IMR-90 (cell line): ENCODE data around the gene SLPI. TPM values are rescaled to one million over a fixed set of nuclear protein-coding genes. Genes with fewer than 3 reads are reported as not detected.

Source experiments
- ATAC-seq: fragments of 200-7000 bp; cut with Tn5 transposase; 2 replicates; pipeline ENCODE4 v1.9.1; 2020; ENCODE audit warnings: low read depth, mild to moderate bottlenecking, moderate library complexity
- BruUV-seq: library from RNA; stranded (reverse); fragments of 400-500 nt; replicated peaks from 2 replicates; lab custom pipeline; 2021; lab: Mats Ljungman, UMichigan
- CTCF ChIA-PET: fragments of 300-600 bp; formaldehyde crosslinking; extraction: SDS; loops from one replicate; lab custom pipeline; 2021; ENCODE audit warnings: antibody characterized with exemption; lab: Yijun Ruan, JAX
- POLR2A ChIA-PET: fragments of 300-600 bp; sonication (Branson Sonifier 250); formaldehyde crosslinking; loops from one replicate; lab custom pipeline; 2022; ENCODE audit warnings: antibody characterized with exemption; ENCODE audit not compliant: unreplicated experiment; lab: Charles Lee
- DNase-seq: peaks from one replicate; pipeline ENCODE4 v3.0.0; 2013
- H2AFZ ChIP-seq: replicated peaks from 2 replicates; pipeline ENCODE3; 2013; ENCODE audit warnings: low read length, mild to moderate bottlenecking; ENCODE audit not compliant: poor library complexity
- H2AK5ac ChIP-seq: 2 replicates; pipeline ENCODE4 v1.6.1; 2013; ENCODE audit warnings: low read depth, low read length, inconsistent platforms
- H2AK9ac ChIP-seq: replicated peaks from 2 replicates; pipeline ENCODE3; 2013; ENCODE audit warnings: mild to moderate bottlenecking, low read depth, low read length, moderate library complexity; ENCODE audit not compliant: poor library complexity
- H2BK120ac ChIP-seq: 2 replicates; pipeline ENCODE4 v1.6.1; 2013; ENCODE audit warnings: low read depth, low read length, inconsistent platforms
- H2BK15ac ChIP-seq: 3 replicates; pipeline ENCODE4 v1.6.1; 2013; ENCODE audit warnings: low read depth, low read length, inconsistent platforms
- H2BK20ac ChIP-seq: 2 replicates; pipeline ENCODE4 v1.6.1; 2013; ENCODE audit warnings: low read depth, mild to moderate bottlenecking, inconsistent platforms, low read length, moderate library complexity
- H2BK5ac ChIP-seq: 2 replicates; pipeline ENCODE4 v1.6.1; 2013; ENCODE audit warnings: mild to moderate bottlenecking, low read depth, low read length, inconsistent platforms; ENCODE audit not compliant: poor library complexity, severe bottlenecking
- H3K14ac ChIP-seq: replicated peaks from 2 replicates; pipeline ENCODE4 v1.6.1; 2013; ENCODE audit warnings: low read depth, low read length, inconsistent platforms
- H3K18ac ChIP-seq: 2 replicates; pipeline ENCODE4 v1.6.1; 2013; ENCODE audit warnings: low read depth, low read length, control low read depth
- H3K23ac ChIP-seq: 2 replicates; pipeline ENCODE4 v1.6.1; 2013; ENCODE audit warnings: low read depth, low read length, inconsistent platforms
- H3K27ac ChIP-seq: 2 replicates; pipeline ENCODE4 v1.5.1; 2013; ENCODE audit warnings: mild to moderate bottlenecking, control low read depth, low read length; ENCODE audit not compliant: insufficient read depth
- H3K27me3 ChIP-seq: 2 replicates; pipeline ENCODE4 v1.6.1; 2013; ENCODE audit warnings: low read length; ENCODE audit not compliant: control insufficient read depth, insufficient read depth
- H3K36me3 ChIP-seq: 2 replicates; pipeline ENCODE4 v1.6.1; 2013; ENCODE audit warnings: low read length, mixed read lengths; ENCODE audit not compliant: control insufficient read depth, insufficient read depth
- H3K4ac ChIP-seq: 2 replicates; pipeline ENCODE4 v1.6.1; 2013; ENCODE audit warnings: low read depth, low read length, inconsistent platforms
- H3K4me1 ChIP-seq: 2 replicates; pipeline ENCODE4 v1.6.1; 2013; ENCODE audit warnings: low read length, mixed read lengths; ENCODE audit not compliant: control insufficient read depth, insufficient read depth
- H3K4me2 ChIP-seq: 2 replicates; pipeline ENCODE4 v1.6.1; 2013; ENCODE audit warnings: low read depth, mild to moderate bottlenecking, control low read depth, low read length, moderate library complexity
- H3K4me3 ChIP-seq: 2 replicates; pipeline ENCODE4 v1.5.1; 2013; ENCODE audit warnings: low read depth, mild to moderate bottlenecking, control low read depth, low read length, moderate library complexity; ENCODE audit not compliant: insufficient read depth
- H3K56ac ChIP-seq: 2 replicates; pipeline ENCODE4 v1.6.1; 2013; ENCODE audit warnings: low read length, inconsistent platforms; ENCODE audit not compliant: insufficient read depth; ENCODE audit errors: extremely low read depth
- H3K79me1 ChIP-seq, 2 experiments: 2 replicates each; pipeline ENCODE4 v1.6.1; 2013; ENCODE audit warnings: low read length in 2 of 2, inconsistent platforms in 1 of 2, low read depth in 1 of 2
- H3K9ac ChIP-seq: 2 replicates; pipeline ENCODE4 v1.6.1; 2013; ENCODE audit warnings: low read depth, low read length, control low read depth
- H3K9me1 ChIP-seq: 2 replicates; pipeline ENCODE4 v1.6.1; 2013; ENCODE audit warnings: low read length, inconsistent platforms; ENCODE audit not compliant: insufficient read depth
- H3K9me3 ChIP-seq: 2 replicates; pipeline ENCODE4 v1.6.1; 2013; ENCODE audit warnings: low read length; ENCODE audit not compliant: control insufficient read depth, insufficient read depth
- H4K20me1 ChIP-seq: 2 replicates; pipeline ENCODE4 v1.6.1; 2013; ENCODE audit warnings: low read length, inconsistent platforms; ENCODE audit not compliant: insufficient read depth
- H4K5ac ChIP-seq: 2 replicates; pipeline ENCODE4 v1.6.1; 2013; ENCODE audit warnings: mild to moderate bottlenecking, low read depth, low read length, control low read depth
- H4K8ac ChIP-seq, 2 experiments: 2 replicates each; pipeline ENCODE4 v1.6.1; 2013; ENCODE audit warnings: low read depth in 2 of 2, low read length in 2 of 2, control low read depth in 1 of 2, inconsistent platforms in 1 of 2
- H4K91ac ChIP-seq: 2 replicates; pipeline ENCODE4 v1.6.1; 2013; ENCODE audit warnings: low read depth, low read length, inconsistent platforms; ENCODE audit not compliant: insufficient read depth
- BHLHE40 ChIP-seq: fragments of 150-350 bp; IDR thresholded peaks from 2 replicates; pipeline ENCODE4 v1.6.1; 2016; ENCODE audit warnings: mild to moderate bottlenecking, low read depth, low read length
- CEBPB ChIP-seq: IDR thresholded peaks from 2 replicates; pipeline ENCODE4 v1.6.1; 2012; ENCODE audit warnings: low read depth, low read length, improper control_type of control experiment
- CHD1 ChIP-seq: IDR thresholded peaks from 2 replicates; pipeline ENCODE4 v1.6.1; 2012; ENCODE audit warnings: low read depth, low read length, improper control_type of control experiment
- CTCF ChIP-seq: conservative IDR thresholded peaks from 2 replicates; pipeline ENCODE4 v1.5.1; 2012; ENCODE audit warnings: mild to moderate bottlenecking, low read depth, low read length, improper control_type of control experiment
- ELK1 ChIP-seq: fragments of 150-350 bp; IDR thresholded peaks from 2 replicates; pipeline ENCODE4 v1.6.1; 2016; ENCODE audit warnings: low read depth, mild to moderate bottlenecking, low read length, moderate library complexity, borderline replicate concordance
- FOS ChIP-seq: fragments of 150-350 bp; IDR thresholded peaks from 2 replicates; pipeline ENCODE4 v1.6.1; 2016; ENCODE audit warnings: low read depth, low read length
- MAFK ChIP-seq: IDR thresholded peaks from 2 replicates; pipeline ENCODE4 v1.6.1; 2012; ENCODE audit warnings: low read depth, low read length, improper control_type of control experiment
- MAZ ChIP-seq: IDR thresholded peaks from 2 replicates; pipeline ENCODE4 v1.6.1; 2012; ENCODE audit warnings: low read depth, mild to moderate bottlenecking, low read length, improper control_type of control experiment, moderate library complexity, borderline replicate concordance
- MXI1 ChIP-seq: IDR thresholded peaks from 2 replicates; pipeline ENCODE4 v1.6.1; 2012; ENCODE audit warnings: low read depth, mild to moderate bottlenecking, low read length, moderate library complexity, borderline replicate concordance
- NFE2L2 ChIP-seq: fragments of 150-350 bp; IDR thresholded peaks from 2 replicates; pipeline ENCODE4 v1.6.1; 2016; ENCODE audit warnings: low read depth, mild to moderate bottlenecking, low read length
- POLR2A ChIP-seq: IDR thresholded peaks from 2 replicates; pipeline ENCODE4 v1.6.1; 2012; ENCODE audit warnings: mild to moderate bottlenecking, low read depth, low read length
- RAD21 ChIP-seq: IDR thresholded peaks from 2 replicates; pipeline ENCODE4 v1.6.1; 2012; ENCODE audit warnings: low read length, improper control_type of control experiment
- RCOR1 ChIP-seq: IDR thresholded peaks from 2 replicates; pipeline ENCODE4 v1.6.1; 2012; ENCODE audit warnings: mild to moderate bottlenecking, low read length, improper control_type of control experiment; ENCODE audit not compliant: insufficient replicate concordance
- RFX5 ChIP-seq: IDR thresholded peaks from 2 replicates; pipeline ENCODE4 v1.8.0; 2012; ENCODE audit warnings: low read depth, mild to moderate bottlenecking, low read length, moderate library complexity
- SMC3 ChIP-seq: fragments of 150-350 bp; IDR thresholded peaks from 2 replicates; pipeline ENCODE4 v1.6.1; 2016; ENCODE audit warnings: low read depth, mild to moderate bottlenecking, antibody characterized with exemption, low read length, moderate library complexity
- USF2 ChIP-seq: fragments of 150-350 bp; IDR thresholded peaks from 2 replicates; pipeline ENCODE4 v1.6.1; 2017; ENCODE audit warnings: mild to moderate bottlenecking, antibody characterized with exemption, low read length, low read depth
- WGBS, 2 experiments: methylation state at CpG; one replicate each; pipeline versions ENCODE4 v1.1.5 to v1.1.7; 2013; ENCODE audit warnings: missing lambda C conversion rate in 2 of 2; ENCODE audit not compliant: insufficient read length in 1 of 2; ENCODE audit errors: extremely low coverage in 2 of 2; 5-methylcytosine and 5-hydroxymethylcytosine counted together
- dilution Hi-C: fragments of 300-500 bp; cut with HindIII; formaldehyde crosslinking; loops from one replicate; pipeline ENCODE4 v1.14.3; 2018; ENCODE audit warnings: low sequenced_read_pairs; ENCODE audit not compliant: unreplicated experiment
- in situ Hi-C: fragments of 300-500 bp; cut with MboI; formaldehyde crosslinking; loops from 3 replicates; pipeline ENCODE4 v1.14.3; 2019; ENCODE audit warnings: low sequenced_read_pairs, inconsistent platforms, mixed read lengths
- intact Hi-C: fragments of 100-400 bp; cut with micrococcal nuclease; formaldehyde crosslinking; loops from 2 replicates; pipeline ENCODE4 v1.10.0; 2022
- polyA plus RNA-seq, 3 experiments: library from polyadenylated mRNA; depleted of rRNA; stranded (reverse); fragments of >200 nt; gene quantifications; 2 replicates each; pipeline ENCODE4 v1.2.3, GENCODE V29; 2012; ENCODE audit warnings: low replicate concordance in 1 of 3
- total RNA-seq: library from RNA; depleted of rRNA; stranded (reverse); fragments of >200 nt; gene quantifications from 2 replicates; pipeline ENCODE4 v1.2.3, GENCODE V29; 2012

The SLPI gene
- total and polyA plus RNA-seq, 2 of the 4 experiments (the other 2 are of a cell fraction), result not detected

- Histone ChIP-seq H3K9me3 (no peaks in the 10 kb centered on the region), H3K23ac (no peak overlapping the region), H2BK120ac (no peak overlapping the region), H4K8ac (no peak overlapping the region), H3K14ac (no peak overlapping the region), H2BK5ac (no peak overlapping the region), H3K36me3 (no peaks in the 10 kb centered on the region), H3K4me2 (no peak overlapping the region), H3K4ac (no peak overlapping the region), H3K27me3 (no peaks in the 10 kb centered on the region; the same call in 1 of the 2 replicates), H3K18ac (no peak overlapping the region), H3K79me1 (no peaks in the 10 kb centered on the region), H2AFZ (no peak overlapping the region), H2AK9ac (no peak overlapping the region), H3K9ac (no peak overlapping the region), H4K20me1 (no peaks in the 10 kb centered on the region), H2BK15ac (no peak overlapping the region), H2BK20ac (no peak overlapping the region), H3K56ac (no peak overlapping the region), H2AK5ac (no peak overlapping the region), H3K9me1 (no peaks in the 10 kb centered on the region), H3K4me3 (no peak overlapping the region), H3K4me1 (no peaks in the 10 kb centered on the region), H4K5ac (no peak overlapping the region), H3K27ac (no peak overlapping the region), H4K91ac (no peak overlapping the region)
- dilution Hi-C loops (no loop called here), in situ Hi-C loops (no loop called here), intact Hi-C loops (loop anchor here (1.0 kb wide), 1 partner anchor 44 kb away; no protein-coding TSS in a partner anchor)
- POLR2A ChIA-PET, result no interaction called here
- WGBS, 2 experiments, result no CpG with 5 or more reads among the region's 1 CpG
- ATAC-seq (no peak), DNase-seq (no peak)
- CTCF ChIA-PET, result no interaction called here
- TF ChIP-seq RFX5 (no peak), RCOR1 (no peak), ELK1 (no peak), MAFK (no peak), RAD21 (no peak), CEBPB (no peak), NFE2L2 (no peak), CTCF (no peak), BHLHE40 (no peak), MAZ (no peak), SMC3 (no peak), CHD1 (no peak), FOS (no peak), USF2 (no peak), POLR2A (no peak), MXI1 (no peak)
- BruUV-seq, result no TSS peak
Measured at GRCh38 chr20:45226287-45226686, 28.1 kb downstream of the SLPI start.
